ENCODE data around the gene SLC45A1.

SLC45A1 gene

DNA sequence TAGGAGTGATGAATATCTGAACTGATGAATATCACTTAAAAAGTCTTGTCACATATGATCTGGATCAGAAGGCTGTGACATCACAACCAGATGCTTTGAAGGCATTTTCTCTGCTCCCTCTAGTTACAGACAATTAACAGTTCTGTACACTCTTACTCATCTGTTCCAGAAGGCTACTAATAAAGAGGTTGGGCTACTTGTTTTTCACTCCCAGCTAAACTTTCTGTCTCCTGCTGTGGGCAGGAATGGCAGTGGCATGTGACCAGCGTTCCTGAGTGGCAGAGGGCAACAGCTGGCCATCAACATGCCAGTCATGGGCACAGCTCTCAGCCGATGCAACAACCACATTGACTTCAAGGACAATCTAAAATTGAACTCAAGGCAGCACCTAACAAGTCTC lies 66.7 kb downstream of the SLC45A1 start:
- DNase-seq (ENCODE audit: low read depth): no peak

DNA sequence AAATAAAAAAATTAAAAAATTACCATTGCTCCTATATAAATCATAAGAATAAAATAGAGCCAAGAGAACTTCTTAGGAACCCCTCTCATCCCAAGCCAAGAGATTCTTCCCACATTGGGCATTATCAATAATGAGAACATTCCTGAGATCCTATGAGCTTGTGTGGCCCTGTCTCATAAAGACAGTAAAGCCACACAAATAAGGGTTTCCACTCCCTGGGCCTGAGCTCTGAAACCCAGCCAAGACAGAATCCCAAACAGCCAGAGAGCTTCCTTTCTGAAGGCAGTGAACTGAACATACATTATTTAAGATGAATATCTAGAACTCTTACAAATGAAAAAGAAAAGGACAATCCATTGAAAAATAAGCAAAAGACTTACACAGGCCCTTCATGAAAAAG lies 68.3 kb downstream of the SLC45A1 start:
- no peak for DNase-seq (ENCODE audit: low read depth)

DNA sequence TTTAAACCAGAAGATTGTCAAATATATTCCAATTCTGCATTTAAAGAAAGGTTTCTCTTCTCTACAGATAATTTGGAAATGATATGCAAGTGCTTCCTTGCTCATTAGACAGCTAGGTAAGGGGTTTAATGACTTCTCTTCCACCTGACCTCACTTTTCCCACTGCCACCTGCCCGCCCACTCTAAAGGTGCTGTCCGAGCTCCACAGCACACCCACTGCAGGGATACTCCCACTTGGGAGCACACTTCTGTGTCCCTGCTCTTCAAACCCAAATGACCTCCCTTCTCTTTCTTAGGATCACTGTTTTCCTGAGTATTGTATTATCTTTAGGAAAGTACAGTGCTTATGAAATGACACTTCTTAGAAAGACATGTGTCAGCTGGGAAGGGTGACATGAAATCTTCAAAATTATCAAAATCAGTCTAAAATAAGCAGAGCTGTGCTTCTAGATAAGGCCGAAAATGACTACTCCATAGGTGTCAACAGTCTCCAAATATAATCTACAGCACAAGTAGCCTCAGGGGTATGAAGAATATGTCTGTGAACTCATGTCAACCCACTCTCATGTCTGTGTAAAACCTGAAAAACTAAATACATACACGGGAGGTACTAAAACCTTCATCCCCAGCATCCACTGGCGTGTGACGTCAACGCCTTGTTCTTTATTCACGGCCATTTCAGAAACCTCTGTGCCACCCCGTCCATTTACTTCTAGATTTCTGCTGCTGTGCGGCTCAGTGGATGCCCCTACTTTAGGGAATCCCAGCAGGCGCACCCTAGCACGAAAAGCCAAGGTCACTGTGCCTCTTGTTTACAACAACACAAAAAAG lies 71.0 kb downstream of the SLC45A1 start:
- DNase-seq (ENCODE audit: low read depth): no peak

DNA sequence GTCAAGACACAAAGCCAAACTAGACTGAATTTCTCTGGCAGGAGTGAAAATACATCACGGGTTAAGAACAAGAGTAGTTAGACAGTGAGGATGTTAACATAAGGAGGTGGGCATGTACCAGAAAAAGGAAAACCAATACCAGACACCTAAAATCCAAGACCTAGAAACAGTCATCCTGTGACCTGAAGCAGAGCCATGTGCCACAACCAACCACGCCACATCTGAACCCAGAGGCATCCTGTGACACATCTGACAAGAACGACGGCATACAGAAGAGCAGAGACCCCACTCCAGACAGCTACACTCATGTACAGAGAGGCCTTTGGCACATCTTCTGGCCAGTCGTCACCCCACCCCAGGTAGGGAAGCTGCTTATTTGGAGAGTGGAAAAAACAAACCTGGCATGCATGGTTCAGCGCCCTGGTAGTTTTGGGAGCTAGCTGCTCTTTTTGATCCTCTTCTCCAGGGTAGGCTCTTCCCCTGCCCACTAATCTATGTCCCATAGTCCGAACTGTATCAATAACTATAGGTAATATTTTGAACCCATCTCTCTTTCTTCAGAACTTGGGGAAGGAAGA lies 72.1 kb downstream of the SLC45A1 start:
- DNase-seq (ENCODE audit: low read depth): no peak

DNA sequence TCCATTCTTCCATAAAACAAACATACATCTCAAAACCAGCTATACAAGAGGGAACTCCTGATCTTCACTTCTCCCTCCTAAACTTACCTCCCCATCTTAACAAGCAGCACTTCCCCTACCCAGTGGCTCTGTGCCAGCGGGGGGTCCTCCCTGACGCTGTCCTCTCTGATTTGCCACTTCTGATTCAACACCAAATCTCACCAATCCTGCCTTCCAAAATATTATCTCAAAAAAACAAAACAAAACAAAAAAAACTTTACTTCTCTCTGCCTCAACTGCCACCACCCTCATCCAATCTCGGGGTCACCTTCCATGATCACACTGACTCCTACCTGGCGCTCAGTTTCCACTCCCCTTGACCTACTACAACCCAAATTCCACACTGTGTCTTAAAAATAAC lies 72.8 kb downstream of the SLC45A1 start:
- no peak for DNase-seq (ENCODE audit: low read depth)

DNA sequence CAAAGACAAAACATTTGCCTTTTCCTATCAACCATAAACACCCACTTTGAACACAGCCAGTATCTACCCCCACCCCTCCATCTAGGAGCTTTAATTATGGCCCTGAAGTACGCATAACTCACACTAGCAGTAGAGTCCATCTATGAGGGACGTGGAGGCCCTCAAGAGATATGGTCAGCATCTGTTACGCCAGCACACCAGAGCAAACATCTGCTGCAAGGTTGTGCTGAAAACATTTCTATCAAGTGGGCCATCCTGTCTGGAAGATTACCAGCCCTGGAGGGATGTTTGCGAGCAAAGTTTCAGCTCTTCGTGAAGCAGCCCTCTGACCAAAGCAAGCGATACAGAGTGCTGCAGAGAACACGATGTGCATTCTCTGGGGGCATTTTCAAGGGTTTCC lies 74.6 kb downstream of the SLC45A1 start:
- no peak for DNase-seq (ENCODE audit: low read depth)
